Measurements from ENCODE around the gene MT1B. TPM values are rescaled to one million over a fixed set of nuclear protein-coding genes. Genes with fewer than 3 reads are reported as not detected.
A peak's percentile ranks its signal among the peaks of the same experiment; 100 is the strongest.

MT1B gene
- total and polyA plus RNA-seq, 2 of the 13 experiments (the other 11 are each of a cell fraction or from before 2014, with no cell fraction given), result 0.89 TPM; not detected in 1

DNA sequence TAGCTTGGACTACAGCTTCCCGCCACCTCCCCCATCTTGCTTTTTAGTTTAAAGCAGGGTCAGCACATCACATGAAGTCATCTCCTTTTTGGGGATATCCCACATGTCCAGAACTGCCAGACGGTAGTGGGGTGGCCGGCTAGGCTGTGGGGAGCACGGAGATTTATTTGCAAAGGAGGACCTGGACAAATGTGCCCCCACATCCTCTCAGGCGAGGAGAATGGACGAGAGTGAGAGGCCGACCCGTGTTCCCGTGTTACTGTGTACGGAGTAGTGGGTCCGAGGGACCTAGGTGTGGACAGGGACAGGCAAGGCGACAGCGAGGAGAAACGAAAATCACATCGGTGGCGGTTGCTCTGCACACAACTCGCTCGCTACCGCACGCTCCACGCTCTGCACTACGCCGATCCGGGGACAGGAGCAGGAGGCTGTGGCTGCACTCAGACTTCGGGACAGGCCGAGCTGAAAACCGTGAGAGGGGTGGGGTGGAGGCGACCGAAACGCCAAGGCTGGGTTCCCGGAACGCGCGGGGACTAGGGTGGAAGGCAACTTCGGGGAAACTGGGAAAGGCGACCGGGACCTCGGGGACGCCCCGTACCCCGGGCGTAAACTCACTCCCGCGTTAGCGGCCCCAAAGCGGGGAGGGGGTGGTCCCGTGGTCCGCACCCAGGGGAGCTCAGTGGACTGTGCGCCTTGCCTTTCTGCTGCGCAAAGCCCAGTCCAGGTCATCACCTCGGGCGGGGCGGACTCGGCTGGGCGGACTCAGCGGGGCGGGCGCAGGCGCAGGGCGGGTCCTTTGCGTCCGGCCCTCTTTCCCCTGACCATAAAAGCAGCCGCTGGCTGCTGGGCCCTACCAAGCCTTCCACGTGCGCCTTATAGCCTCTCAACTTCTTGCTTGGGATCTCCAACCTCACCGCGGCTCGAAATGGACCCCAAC is 13.6 kb upstream of the MT1B start, which contains the start of gene MT1A (continued):
- TF ChIP-seq, protein P1, sequence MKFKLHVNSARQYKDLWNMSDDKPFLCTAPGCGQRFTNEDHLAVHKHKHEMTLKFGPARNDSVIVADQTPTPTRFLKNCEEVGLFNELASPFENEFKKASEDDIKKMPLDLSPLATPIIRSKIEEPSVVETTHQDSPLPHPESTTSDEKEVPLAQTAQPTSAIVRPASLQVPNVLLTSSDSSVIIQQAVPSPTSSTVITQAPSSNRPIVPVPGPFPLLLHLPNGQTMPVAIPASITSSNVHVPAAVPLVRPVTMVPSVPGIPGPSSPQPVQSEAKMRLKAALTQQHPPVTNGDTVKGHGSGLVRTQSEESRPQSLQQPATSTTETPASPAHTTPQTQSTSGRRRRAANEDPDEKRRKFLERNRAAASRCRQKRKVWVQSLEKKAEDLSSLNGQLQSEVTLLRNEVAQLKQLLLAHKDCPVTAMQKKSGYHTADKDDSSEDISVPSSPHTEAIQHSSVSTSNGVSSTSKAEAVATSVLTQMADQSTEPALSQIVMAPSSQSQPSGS (CRISPR knock-in tag; IDR thresholded peaks at IDR 0.05), result no peak
- TF ChIP-seq, protein P2, sequence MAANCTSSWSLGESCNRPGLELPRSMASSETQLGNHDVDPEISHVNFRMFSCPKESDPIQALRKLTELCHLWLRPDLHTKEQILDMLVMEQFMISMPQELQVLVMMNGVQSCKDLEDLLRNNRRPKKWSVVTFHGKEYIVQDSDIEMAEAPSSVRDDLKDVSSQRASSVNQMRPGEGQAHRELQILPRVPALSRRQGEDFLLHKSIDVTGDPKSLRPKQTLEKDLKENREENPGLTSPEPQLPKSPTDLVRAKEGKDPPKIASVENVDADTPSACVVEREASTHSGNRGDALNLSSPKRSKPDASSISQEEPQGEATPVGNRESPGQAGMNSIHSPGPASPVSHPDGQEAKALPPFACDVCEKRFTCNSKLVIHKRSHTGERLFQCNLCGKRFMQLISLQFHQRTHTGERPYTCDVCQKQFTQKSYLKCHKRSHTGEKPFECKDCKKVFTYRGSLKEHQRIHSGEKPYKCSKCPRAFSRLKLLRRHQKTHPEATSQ (CRISPR knock-in tag; IDR thresholded peaks at IDR 0.05; ENCODE audit: borderline replicate concordance), result no peak
- TF ChIP-seq, protein P3, sequence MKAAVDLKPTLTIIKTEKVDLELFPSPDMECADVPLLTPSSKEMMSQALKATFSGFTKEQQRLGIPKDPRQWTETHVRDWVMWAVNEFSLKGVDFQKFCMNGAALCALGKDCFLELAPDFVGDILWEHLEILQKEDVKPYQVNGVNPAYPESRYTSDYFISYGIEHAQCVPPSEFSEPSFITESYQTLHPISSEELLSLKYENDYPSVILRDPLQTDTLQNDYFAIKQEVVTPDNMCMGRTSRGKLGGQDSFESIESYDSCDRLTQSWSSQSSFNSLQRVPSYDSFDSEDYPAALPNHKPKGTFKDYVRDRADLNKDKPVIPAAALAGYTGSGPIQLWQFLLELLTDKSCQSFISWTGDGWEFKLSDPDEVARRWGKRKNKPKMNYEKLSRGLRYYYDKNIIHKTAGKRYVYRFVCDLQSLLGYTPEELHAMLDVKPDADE (CRISPR knock-in tag; IDR thresholded peaks at IDR 0.05), result no peak
- TF ChIP-seq POGZ (CRISPR knock-in tag; IDR thresholded peaks at IDR 0.05) (peak; percentile 57; the same call in 1 of the 2 replicates), NR2F6 (IDR thresholded peaks at IDR 0.05) (no peak), NR2F6 (CRISPR knock-in tag; IDR thresholded peaks at IDR 0.05) (peak; percentile 77), MAZ (IDR thresholded peaks at IDR 0.05; ENCODE audit: borderline replicate concordance, low read depth, low read length) (no peak), MAZ (CRISPR knock-in tag; IDR thresholded peaks at IDR 0.05; ENCODE audit: low read depth) (no peak), ZNF354B (CRISPR knock-in tag; IDR thresholded peaks at IDR 0.05) (0 out of 2 replicates have a peak, but pooled peaks have one; percentile 25), ATF7 (IDR thresholded peaks at IDR 0.05) (no peak), ATF7 (CRISPR knock-in tag; IDR thresholded peaks at IDR 0.05) (peak; percentile 11; the same call in 1 of the 2 replicates), DNMT1 (CRISPR knock-in tag; IDR thresholded peaks at IDR 0.05) (0 out of 2 replicates have a peak, but pooled peaks have one; percentile 54), SOX5 (CRISPR knock-in tag; IDR thresholded peaks at IDR 0.05; ENCODE audit: borderline replicate concordance) (peak; percentile 9; the same call in 1 of the 2 replicates), TCF12 (IDR thresholded peaks at IDR 0.05) (no peak), TCF12 (CRISPR knock-in tag; IDR thresholded peaks at IDR 0.05) (0 out of 2 replicates have a peak, but pooled peaks have one; percentile 44), SRSF9 (IDR thresholded peaks at IDR 0.05; ENCODE audit: borderline replicate concordance, insufficient read depth, low read depth, low read length, poor library complexity, severe bottlenecking) (no peak), MTF1 (CRISPR knock-in tag; IDR thresholded peaks at IDR 0.05) (0 out of 2 replicates have a peak, but pooled peaks have one; percentile 37), ZNF776 (CRISPR knock-in tag; IDR thresholded peaks at IDR 0.05) (no peak)
- TF ChIP-seq, protein P4, sequence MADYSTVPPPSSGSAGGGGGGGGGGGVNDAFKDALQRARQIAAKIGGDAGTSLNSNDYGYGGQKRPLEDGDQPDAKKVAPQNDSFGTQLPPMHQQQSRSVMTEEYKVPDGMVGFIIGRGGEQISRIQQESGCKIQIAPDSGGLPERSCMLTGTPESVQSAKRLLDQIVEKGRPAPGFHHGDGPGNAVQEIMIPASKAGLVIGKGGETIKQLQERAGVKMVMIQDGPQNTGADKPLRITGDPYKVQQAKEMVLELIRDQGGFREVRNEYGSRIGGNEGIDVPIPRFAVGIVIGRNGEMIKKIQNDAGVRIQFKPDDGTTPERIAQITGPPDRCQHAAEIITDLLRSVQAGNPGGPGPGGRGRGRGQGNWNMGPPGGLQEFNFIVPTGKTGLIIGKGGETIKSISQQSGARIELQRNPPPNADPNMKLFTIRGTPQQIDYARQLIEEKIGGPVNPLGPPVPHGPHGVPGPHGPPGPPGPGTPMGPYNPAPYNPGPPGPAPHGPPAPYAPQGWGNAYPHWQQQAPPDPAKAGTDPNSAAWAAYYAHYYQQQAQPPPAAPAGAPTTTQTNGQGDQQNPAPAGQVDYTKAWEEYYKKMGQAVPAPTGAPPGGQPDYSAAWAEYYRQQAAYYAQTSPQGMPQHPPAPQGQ (CRISPR knock-in tag; IDR thresholded peaks at IDR 0.05; ENCODE audit: borderline replicate concordance), result no peak
- TF ChIP-seq, protein P5, sequence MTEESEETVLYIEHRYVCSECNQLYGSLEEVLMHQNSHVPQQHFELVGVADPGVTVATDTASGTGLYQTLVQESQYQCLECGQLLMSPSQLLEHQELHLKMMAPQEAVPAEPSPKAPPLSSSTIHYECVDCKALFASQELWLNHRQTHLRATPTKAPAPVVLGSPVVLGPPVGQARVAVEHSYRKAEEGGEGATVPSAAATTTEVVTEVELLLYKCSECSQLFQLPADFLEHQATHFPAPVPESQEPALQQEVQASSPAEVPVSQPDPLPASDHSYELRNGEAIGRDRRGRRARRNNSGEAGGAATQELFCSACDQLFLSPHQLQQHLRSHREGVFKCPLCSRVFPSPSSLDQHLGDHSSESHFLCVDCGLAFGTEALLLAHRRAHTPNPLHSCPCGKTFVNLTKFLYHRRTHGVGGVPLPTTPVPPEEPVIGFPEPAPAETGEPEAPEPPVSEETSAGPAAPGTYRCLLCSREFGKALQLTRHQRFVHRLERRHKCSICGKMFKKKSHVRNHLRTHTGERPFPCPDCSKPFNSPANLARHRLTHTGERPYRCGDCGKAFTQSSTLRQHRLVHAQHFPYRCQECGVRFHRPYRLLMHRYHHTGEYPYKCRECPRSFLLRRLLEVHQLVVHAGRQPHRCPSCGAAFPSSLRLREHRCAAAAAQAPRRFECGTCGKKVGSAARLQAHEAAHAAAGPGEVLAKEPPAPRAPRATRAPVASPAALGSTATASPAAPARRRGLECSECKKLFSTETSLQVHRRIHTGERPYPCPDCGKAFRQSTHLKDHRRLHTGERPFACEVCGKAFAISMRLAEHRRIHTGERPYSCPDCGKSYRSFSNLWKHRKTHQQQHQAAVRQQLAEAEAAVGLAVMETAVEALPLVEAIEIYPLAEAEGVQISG (CRISPR knock-in tag; IDR thresholded peaks at IDR 0.05), result no peak
